Measurements from ENCODE around the gene RHBDL3. TPM values are rescaled to one million over a fixed set of nuclear protein-coding genes. Genes with fewer than 3 reads are reported as not detected.
"Not testable (repeated sequence)": the region's sequence is repeated elsewhere in the genome, so short reads cannot be mapped to it uniquely, and the experiment has no call there.

Gene RHBDL3
- total RNA-seq, 1 donor from 2014 or later, result under 0.01 TPM

- no peak for DNase-seq (ENCODE audit: low read depth, low spot score)
Observed at GRCh38 chr17:32323811-32324491, 58.3 kb downstream of the RHBDL3 start.

- no peak for DNase-seq (ENCODE audit: low read depth, low spot score)
Observed at GRCh38 chr17:32327911-32328310, 62.3 kb downstream of the RHBDL3 start.

GRCh38 chr17:32330147-32330546 is 64.5 kb downstream of the RHBDL3 start:
- DNase-seq (ENCODE audit: low read depth, low spot score), result no peak

- no peak for DNase-seq (ENCODE audit: low read depth, low spot score)
Observed at GRCh38 chr17:32331243-32332040, 65.8 kb downstream of the RHBDL3 start.

- no peak for DNase-seq (ENCODE audit: low read depth, low spot score)
Observed at GRCh38 chr17:32333187-32333586, 67.6 kb downstream of the RHBDL3 start.

- DNase-seq (ENCODE audit: low read depth, low spot score), result no peak
Observed at GRCh38 chr17:32335046-32335445, 69.4 kb downstream of the RHBDL3 start.

- DNase-seq (ENCODE audit: low read depth, low spot score), result no peak
Observed at GRCh38 chr17:32335687-32336086, 70.1 kb downstream of the RHBDL3 start.

GRCh38 chr17:32341141-32341856 is 75.7 kb downstream of the RHBDL3 start:
- no peak for DNase-seq (ENCODE audit: low read depth, low spot score)

- no peak for DNase-seq (ENCODE audit: low read depth, low spot score)
Observed at GRCh38 chr17:32341857-32342602, 76.4 kb downstream of the RHBDL3 start, which contains the start of gene C17orf75. Gene C17orf75, minus strand, starts transcription at chr17:32342173. Its CDS starts 34 bp downstream, at chr17:32342139.

GRCh38 chr17:32342603-32343325 is 77.1 kb downstream of the RHBDL3 start:
- DNase-seq (ENCODE audit: low read depth, low spot score), result no peak

- DNase-seq (ENCODE audit: low read depth, low spot score), result no peak
Observed at GRCh38 chr17:32345951-32346600, 80.4 kb downstream of the RHBDL3 start.

GRCh38 chr17:32348483-32348800 is 82.8 kb downstream of the RHBDL3 start:
- DNase-seq (ENCODE audit: low read depth, low spot score), result no peak

GRCh38 chr17:32349503-32349853 is 83.8 kb downstream of the RHBDL3 start:
- no peak for DNase-seq (ENCODE audit: low read depth, low spot score)

GRCh38 chr17:32349854-32350665 is 84.4 kb downstream of the RHBDL3 start, which contains the start of gene ZNF207:
Gene ZNF207, plus strand, starts transcription at chr17:32350157. Its CDS starts 129 bp downstream, at chr17:32350286.
- DNase-seq (ENCODE audit: low read depth, low spot score), result peak; percentile 87

- peak; percentile 35 for DNase-seq (ENCODE audit: low read depth, low spot score)
Observed at GRCh38 chr17:32350666-32351418, 85.2 kb downstream of the RHBDL3 start.

- DNase-seq (ENCODE audit: low read depth, low spot score), result not testable (repeated sequence)
Observed at GRCh38 chr17:32352734-32353133, 87.1 kb downstream of the RHBDL3 start.

GRCh38 chr17:32355649-32356377 is 90.2 kb downstream of the RHBDL3 start:
- no peak for DNase-seq (ENCODE audit: low read depth, low spot score)

GRCh38 chr17:32356378-32356743 is 90.7 kb downstream of the RHBDL3 start:
- DNase-seq (ENCODE audit: low read depth, low spot score), result no peak

Measured in pulmonary artery endothelial cell (primary cell).